Ureter (tissue), 1 donor: ENCODE data around the gene PLCH1. TPM values are rescaled to one million over a fixed set of nuclear protein-coding genes. Genes with fewer than 3 reads are reported as not detected.

Source experiments
- DNase-seq: peaks from one replicate; pipeline ENCODE4 v3.0.0-alpha.2; 2020; ENCODE audit warnings: low spot score
- total RNA-seq: library from RNA; stranded (reverse); gene quantifications from one replicate; pipeline ENCODE4 v1.2.4, GENCODE V29; 2023
- donor health status: DM: yes; HTN: yes; CAD: no.

Gene PLCH1
- total RNA-seq, 1 donor from 2014 or later = 7.8 TPM

DNA sequence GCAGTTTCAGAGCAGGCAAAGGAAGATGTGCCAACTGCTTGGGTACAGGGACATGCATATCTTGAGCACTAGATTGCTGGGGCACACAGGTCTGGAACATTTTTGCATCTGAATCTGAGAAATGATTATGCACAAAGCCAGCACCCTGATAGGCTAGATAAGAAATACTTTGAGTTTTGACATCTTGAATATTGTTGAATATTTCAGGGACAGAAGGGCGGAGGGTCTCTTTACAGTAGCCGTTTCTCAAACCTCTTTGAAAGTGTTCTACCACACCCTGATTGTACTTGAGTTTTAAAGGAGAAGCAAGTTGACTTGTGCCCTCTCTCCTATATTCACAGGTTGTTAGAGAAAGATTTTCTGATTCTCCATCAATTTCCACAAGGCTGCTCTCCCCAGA lies 263.3 kb downstream of the PLCH1 start:
- no peak for DNase-seq

- no peak for DNase-seq
These were observed 263.8 kb downstream of the PLCH1 start for GRCh38 chr3:155481089-155481488.

- DNase-seq = no peak
These were observed 279.2 kb downstream of the PLCH1 start for GRCh38 chr3:155465664-155466063.

- DNase-seq = no peak
These were observed 282.2 kb downstream of the PLCH1 start for GRCh38 chr3:155462672-155463071.

DNA sequence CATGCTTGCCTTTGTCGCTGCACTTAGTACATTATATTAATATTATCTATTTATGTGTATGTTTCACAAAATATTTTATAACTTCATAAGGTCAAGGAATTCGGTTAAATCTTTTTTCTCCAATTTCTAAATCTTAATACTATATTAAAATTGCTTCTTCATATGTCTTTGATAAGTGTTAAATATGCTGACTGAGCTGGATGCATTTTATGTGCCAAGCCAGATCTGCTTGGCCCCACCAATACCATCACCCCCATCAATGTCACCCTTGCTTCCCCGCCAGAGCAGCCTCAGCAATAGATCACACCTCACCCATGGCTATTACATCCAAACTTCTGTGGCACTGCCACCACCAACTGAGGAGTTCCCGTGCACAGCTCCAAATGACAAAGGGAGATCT lies 287.3 kb downstream of the PLCH1 start:
- no peak for DNase-seq

DNA sequence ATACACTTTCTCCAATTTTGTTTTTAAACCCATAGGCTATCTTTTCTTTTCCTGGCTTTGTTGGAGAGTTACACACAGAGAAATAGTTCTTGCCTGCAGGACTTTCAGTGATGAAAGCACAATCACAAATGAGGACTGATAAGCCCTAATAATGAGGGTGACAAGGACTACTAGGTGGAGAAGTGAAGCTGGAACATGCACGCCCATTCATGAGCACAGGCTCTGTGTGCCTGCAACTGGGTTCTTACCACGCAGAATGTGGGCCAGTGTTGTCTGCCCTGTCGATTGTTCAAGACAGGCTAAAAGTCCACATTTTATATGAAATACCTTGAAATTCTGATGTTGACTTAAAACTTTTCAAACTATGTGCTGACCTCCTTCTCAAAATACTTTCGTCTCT lies 289.1 kb downstream of the PLCH1 start:
- DNase-seq = no peak

DNA sequence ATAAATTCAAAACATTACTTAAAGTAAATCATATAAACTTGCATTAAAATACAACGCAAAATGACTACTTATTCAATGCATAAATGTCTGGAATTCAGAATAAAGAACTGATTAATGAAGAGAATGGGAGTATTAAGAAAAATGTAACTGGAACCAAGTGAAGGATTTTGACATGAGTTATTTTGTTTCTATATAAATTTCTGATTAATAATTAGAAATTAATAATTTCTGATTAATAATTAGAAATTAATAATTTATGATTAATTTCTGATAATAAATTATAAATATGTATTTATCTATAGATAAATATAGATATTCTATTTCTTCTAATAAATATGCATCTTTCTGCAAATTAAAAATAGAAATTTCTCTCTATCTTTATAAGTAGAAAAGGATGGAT lies 291.4 kb downstream of the PLCH1 start:
- no peak for DNase-seq

- no peak for DNase-seq
These were observed 295.1 kb downstream of the PLCH1 start for GRCh38 chr3:155449613-155450267.

- no peak for DNase-seq
These were observed 296.3 kb downstream of the PLCH1 start for GRCh38 chr3:155448531-155448930.

- DNase-seq = no peak
These were observed 298.5 kb downstream of the PLCH1 start for GRCh38 chr3:155446366-155446765.

- DNase-seq = no peak
These were observed 300.1 kb downstream of the PLCH1 start for GRCh38 chr3:155444771-155445170.

GRCh38 chr3:155443815-155444214 lies 301.1 kb downstream of the PLCH1 start:
- DNase-seq = no peak

GRCh38 chr3:155442072-155442471 lies 302.8 kb downstream of the PLCH1 start:
- DNase-seq = no peak

DNA sequence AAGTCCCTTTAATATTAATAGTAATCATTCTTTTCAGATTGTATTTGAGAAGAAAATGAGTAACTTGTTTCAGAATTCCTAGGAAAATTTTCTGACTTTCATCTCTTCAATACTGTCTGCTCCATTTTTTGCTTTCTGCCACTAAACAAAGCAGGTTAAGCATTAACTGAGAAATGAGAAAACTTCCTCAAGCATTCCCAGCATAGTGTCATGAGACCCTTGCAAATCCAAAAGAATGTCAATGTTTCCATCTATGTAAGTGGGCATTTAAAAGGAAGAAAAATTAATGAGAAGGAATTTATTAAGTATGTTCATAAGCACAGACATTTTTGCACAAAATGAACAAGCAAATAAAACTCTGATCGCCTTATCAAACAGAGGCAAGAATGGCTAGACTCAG lies 303.4 kb downstream of the PLCH1 start:
- no peak for DNase-seq

DNA sequence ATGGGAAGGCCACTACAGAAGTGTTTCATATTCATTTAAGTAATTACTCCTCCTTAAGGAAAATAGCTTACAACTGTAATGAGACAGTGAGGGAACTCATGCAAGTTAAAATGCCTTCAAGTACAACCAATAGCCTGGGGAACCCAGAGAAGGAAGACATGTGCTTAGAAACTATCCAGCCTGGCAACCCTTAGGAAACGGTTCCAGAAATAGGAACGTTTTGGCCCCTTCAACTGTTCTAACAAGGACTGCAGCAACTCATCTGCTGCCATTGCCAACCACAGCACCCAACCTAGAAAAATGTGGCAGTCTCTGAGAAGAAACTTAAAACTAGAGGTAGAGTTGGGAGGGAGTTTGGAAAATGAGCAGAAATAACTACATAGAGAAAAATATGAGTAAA lies 303.8 kb downstream of the PLCH1 start:
- DNase-seq = no peak

DNA sequence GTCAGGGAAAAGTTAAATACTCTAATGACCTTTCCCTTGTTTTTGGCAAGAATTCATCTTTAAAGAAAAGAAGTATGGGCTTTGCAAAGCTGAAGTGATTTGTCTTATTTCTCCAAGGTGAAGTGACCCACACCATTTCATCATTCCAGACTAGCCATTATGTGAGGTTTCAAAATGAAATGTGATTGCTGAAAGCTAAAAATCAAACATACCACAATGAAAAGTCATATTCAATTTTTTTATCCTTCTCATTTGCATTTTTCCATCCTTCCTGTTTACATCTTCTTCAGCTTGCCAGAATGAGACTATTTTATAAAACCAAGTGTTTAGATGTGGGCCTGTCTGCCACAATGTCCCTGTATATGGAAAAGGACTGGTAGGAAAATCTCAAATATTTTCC lies 309.1 kb downstream of the PLCH1 start:
- no peak for DNase-seq

GRCh38 chr3:155431856-155432570 lies 312.9 kb downstream of the PLCH1 start:
- DNase-seq = no peak

GRCh38 chr3:155428563-155428962 lies 316.3 kb downstream of the PLCH1 start:
- DNase-seq = no peak

DNA sequence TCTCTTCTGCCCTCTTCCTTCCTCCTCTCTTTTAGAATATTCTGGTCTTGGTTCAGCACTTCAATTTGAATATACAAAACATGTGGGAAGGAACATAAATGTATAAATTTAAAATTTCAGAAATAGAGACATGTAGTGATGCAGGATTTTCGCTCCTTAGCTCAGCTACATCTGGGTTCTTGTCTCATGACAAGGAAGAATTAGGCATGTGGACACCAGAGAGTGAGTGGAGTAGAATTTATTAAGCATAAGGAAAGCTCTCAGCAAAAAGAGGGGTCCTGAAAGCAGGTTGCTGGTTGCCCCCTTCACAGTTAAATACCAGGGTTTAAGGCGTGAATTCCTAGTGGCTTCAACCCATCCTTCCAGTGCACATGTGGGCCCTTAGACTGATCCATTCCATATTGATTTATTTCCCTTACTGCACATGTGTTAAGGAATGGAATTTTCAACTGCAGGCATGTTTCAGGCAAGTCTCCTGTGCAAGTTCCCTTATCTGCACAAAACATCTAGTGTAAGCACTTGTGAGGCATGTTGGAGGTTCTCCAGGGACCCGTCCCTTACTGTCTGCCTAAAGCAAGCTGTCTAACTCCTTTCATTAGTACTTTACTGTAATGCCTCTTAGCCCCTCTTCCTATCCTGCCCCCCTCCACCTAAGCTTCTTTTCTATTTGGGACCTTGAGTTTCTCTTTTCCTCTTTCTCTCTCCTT lies 318.2 kb downstream of the PLCH1 start:
- DNase-seq = no peak

GRCh38 chr3:155425396-155425795 lies 319.5 kb downstream of the PLCH1 start:
- DNase-seq = no peak

GRCh38 chr3:155424323-155424710 lies 320.6 kb downstream of the PLCH1 start:
- no peak for DNase-seq

DNA sequence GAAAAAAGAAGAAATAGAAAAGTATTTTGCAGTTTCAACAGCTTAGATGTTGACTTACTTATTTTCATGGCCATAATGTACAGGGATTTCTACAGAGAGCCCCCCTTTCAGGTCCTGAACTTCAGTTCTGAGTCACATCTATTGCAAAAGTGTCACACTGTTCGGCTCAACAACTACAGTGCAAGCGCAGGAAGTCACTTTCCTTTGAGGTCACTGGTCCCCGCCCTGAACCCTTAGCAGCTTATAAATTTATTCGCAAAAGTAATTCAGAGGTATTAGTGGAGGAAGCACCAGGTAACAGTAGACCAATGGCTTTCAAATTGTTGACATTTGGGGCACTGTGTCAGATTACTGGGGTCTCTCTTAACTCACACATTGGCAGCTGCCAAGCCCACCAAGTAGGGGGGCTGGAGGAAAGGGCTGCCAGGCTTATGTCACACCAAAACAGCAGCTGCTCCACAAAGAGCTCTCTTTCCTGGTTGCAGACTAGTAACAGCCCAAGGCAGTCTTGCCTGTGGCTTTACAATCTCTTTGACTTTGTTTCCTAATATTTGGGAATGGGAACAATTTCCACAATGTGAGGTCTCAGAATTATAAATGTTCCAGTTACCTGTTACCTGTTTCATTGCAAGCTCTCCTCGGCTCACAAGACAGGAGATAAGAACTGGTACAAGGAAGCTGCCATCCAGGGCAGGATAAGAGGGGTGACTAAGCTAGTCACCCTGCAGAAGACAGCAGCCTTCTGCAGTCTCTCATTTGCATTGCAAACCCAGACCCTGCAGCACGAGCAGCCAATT lies 321.1 kb downstream of the PLCH1 start:
- no peak for DNase-seq
